GM12872 (cell line): ENCODE measurements around the gene LSM10.

Experiments used
- CTCF ChIP-seq: IDR thresholded peaks from 3 replicates; pipeline ENCODE4 v1.5.1; 2011; ENCODE audit warnings: low read depth, mild to moderate bottlenecking, low read length, moderate library complexity; ENCODE audit not compliant: insufficient read depth

Gene LSM10

GRCh38 chr1:36400514-36400824 lies 2.8 kb upstream of the LSM10 start:
- TF ChIP-seq CTCF, result no peak

- no peak for TF ChIP-seq CTCF
Observed at GRCh38 chr1:36398370-36398977, 766 bp upstream of the LSM10 start.

- TF ChIP-seq CTCF, result no peak
Observed at GRCh38 chr1:36397083-36397377, 678 bp downstream of the LSM10 start.

GRCh38 chr1:36396359-36396758 lies 1.3 kb downstream of the LSM10 start:
- TF ChIP-seq CTCF, result no peak

- TF ChIP-seq CTCF, result no peak
Observed at GRCh38 chr1:36393686-36394085, 4.0 kb downstream of the LSM10 start.

- TF ChIP-seq CTCF, result no peak
Observed at GRCh38 chr1:36392836-36393235, 4.9 kb downstream of the LSM10 start.

GRCh38 chr1:36391271-36391670 lies 6.4 kb downstream of the LSM10 start:
- no peak for TF ChIP-seq CTCF

GRCh38 chr1:36390411-36390810 lies 7.3 kb downstream of the LSM10 start:
- no peak for TF ChIP-seq CTCF
